Keratinocyte (primary cell): ENCODE results near the gene FMNL3. TPM values are rescaled to one million over a fixed set of nuclear protein-coding genes. Genes with fewer than 3 reads are reported as not detected.

Experiments used
- DNase-seq: peaks from one replicate; pipeline ENCODE4 v3.0.0-alpha.2; 2011; ENCODE audit warnings: low read depth, missing footprints, low spot score
- FAIRE-seq: peaks from 2 replicates; lab custom pipeline; 2011; peaks lifted over from hg19 to GRCh38; lab: Jason Lieb, UNC
- H2AFZ ChIP-seq: 2 replicates; pipeline ENCODE4 v1.6.0; 2012; ENCODE audit warnings: low read length, control low read depth, inconsistent platforms; ENCODE audit not compliant: control insufficient read depth
- H3K27ac ChIP-seq: 2 replicates; pipeline ENCODE4 v1.5.1; 2011; ENCODE audit warnings: low read length; ENCODE audit not compliant: control insufficient read depth, insufficient read depth
- H3K27me3 ChIP-seq: 3 replicates; pipeline ENCODE4 v1.6.0; 2011; ENCODE audit warnings: low read length; ENCODE audit not compliant: control insufficient read depth, insufficient read depth; ENCODE audit errors: extremely low read depth
- H3K36me3 ChIP-seq, 2 experiments: 2 replicates in 1 of 2; 3 replicates in 1 of 2; pipeline ENCODE4 v1.5.1; 2011; ENCODE audit warnings: low read length in 2 of 2, mild to moderate bottlenecking in 1 of 2; ENCODE audit not compliant: control insufficient read depth in 2 of 2, insufficient read depth in 2 of 2; ENCODE audit errors: extremely low read depth in 1 of 2
- H3K4me1 ChIP-seq: 3 replicates; pipeline ENCODE4 v1.5.1; 2011; ENCODE audit warnings: low read length; ENCODE audit not compliant: control insufficient read depth, insufficient read depth; ENCODE audit errors: extremely low read depth
- H3K4me2 ChIP-seq: 3 replicates; pipeline ENCODE4 v1.6.0; 2011; ENCODE audit warnings: low read depth, low read length; ENCODE audit not compliant: control insufficient read depth, insufficient read depth; ENCODE audit errors: extremely low read depth
- H3K4me3 ChIP-seq, 3 experiments: fragments of 200-600 bp in 1 of 3; sonication (generic) in 1 of 3; 2 replicates in 2 of 3; 3 replicates in 1 of 3; pipeline ENCODE4 v1.5.1; 2011 to 2016; ENCODE audit warnings: low read length in 3 of 3, mild to moderate bottlenecking in 3 of 3, control low read depth in 2 of 3, inconsistent platforms in 1 of 3, low read depth in 1 of 3, mixed read lengths in 1 of 3, mixed run types in 1 of 3, moderate library complexity in 1 of 3; ENCODE audit not compliant: control insufficient read depth in 2 of 3, insufficient read depth in 2 of 3; ENCODE audit errors: extremely low read depth in 1 of 3
- H3K79me2 ChIP-seq: 2 replicates; pipeline ENCODE4 v1.6.0; 2012; ENCODE audit warnings: low read length; ENCODE audit not compliant: control insufficient read depth, insufficient read depth
- H3K9ac ChIP-seq: 3 replicates; pipeline ENCODE4 v1.6.0; 2011; ENCODE audit warnings: low read length; ENCODE audit not compliant: control insufficient read depth, insufficient read depth; ENCODE audit errors: extremely low read depth
- H3K9me1 ChIP-seq: 3 replicates; pipeline ENCODE4 v1.6.0; 2011; ENCODE audit warnings: low read length; ENCODE audit not compliant: control insufficient read depth, insufficient read depth; ENCODE audit errors: extremely low read depth
- H3K9me3 ChIP-seq: 2 replicates; pipeline ENCODE4 v1.5.1; 2012; ENCODE audit warnings: low read depth, low read length; ENCODE audit not compliant: control insufficient read depth
- H4K20me1 ChIP-seq: 3 replicates; pipeline ENCODE4 v1.6.0; 2011; ENCODE audit warnings: low read length; ENCODE audit not compliant: control insufficient read depth, insufficient read depth; ENCODE audit errors: extremely low read depth
- EZH2 ChIP-seq: IDR thresholded peaks from one replicate; pipeline ENCODE4 v1.6.1; 2012; ENCODE audit warnings: inconsistent platforms, mild to moderate bottlenecking, low read length, moderate library complexity
- dilution Hi-C: fragments of 300-500 bp; cut with MboI; formaldehyde crosslinking; loops from one replicate; pipeline ENCODE4 v1.7.0; 2020; ENCODE audit warnings: low sequenced_read_pairs; ENCODE audit not compliant: extremely low pct_ligation_motif_present
- polyA plus RNA-seq, 5 experiments: library from polyadenylated mRNA; depleted of rRNA in 3 of 5; stranded (reverse) in 3 of 5; stranded (forward) in 1 of 5; unstranded in 1 of 5; fragments of >200 nt; gene quantifications; 1 replicate in 1 of 5; 2 replicates in 3 of 5; 3 replicates in 1 of 5; pipeline versions ENCODE4 v1.2.1 to v1.2.3, GENCODE V29; 2011 to 2012; ENCODE audit warnings: missing spikeins in 2 of 5, low read depth in 1 of 5, low replicate concordance in 1 of 5
- TF ChIP-seq, protein P1 (sequence below), 3 experiments: IDR thresholded peaks in 1 of 3; conservative IDR thresholded peaks in 1 of 3; optimal IDR thresholded peaks in 1 of 3; 2 replicates in 2 of 3; 3 replicates in 1 of 3; pipeline versions ENCODE3 to v1.5.1; 2011; ENCODE audit warnings: low read length in 3 of 3, mild to moderate bottlenecking in 3 of 3, moderate library complexity in 2 of 3, control low read depth in 1 of 3, inconsistent platforms in 1 of 3; ENCODE audit not compliant: insufficient read depth in 2 of 3; ENCODE audit errors: extremely low read depth in 1 of 3

Gene FMNL3
- polyA plus RNA-seq, 1 donor (not counting 4 experiments of a cell fraction or from before 2014, with no cell fraction given), result 1.1 TPM

DNA sequence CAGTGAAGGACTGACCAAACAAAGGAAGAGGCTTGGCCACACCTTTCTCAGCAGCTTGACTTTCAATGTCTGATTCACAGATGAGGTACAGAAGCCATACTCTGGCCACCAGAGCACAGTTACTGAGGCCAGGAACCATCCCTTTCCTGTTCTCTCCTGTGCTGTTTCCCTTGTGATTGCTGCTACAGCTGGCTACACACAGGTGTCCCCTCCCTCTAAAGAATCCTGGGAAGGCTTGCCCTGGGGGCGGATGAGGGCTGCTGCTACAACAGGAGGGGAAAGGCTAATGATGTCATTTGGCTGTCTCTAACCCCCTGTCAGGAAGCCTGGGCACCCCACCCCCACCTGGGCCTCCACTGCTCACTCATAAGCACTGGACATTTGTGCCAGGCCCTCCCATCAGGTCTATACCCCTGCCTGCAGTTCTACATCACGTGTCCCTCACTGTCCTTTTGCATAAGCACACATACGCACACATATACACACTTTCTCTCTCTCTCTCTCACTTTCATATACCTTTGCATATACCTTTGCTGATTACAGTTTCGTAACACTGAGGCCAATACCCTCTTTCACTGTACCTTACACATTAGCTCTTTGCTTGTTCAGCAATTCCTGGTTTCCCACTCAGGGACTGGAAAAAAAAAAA lies 42.5 kb downstream of the FMNL3 start:
- FAIRE-seq, result no peak

DNA sequence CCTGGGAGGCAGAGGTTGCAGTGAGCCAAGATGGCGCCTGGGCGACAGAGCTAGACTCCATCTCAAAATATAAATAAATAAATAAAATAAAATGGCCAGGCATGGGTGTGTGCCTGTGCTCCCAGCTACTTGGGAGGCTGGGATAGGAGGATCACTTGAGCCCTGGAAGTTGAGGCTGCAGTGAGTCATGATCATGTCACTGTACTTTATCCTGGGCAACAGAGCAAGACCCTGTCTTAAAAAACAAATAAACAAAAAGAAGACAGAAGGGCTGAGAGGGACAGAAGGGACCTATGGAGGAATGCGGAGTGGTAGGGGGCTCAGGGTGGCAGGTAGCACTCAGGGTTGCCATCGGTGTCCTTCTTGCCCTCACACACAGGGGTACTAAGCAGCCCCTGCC lies 43.0 kb downstream of the FMNL3 start:
- TF ChIP-seq EZH2, result no peak
- TF ChIP-seq, protein P1, sequence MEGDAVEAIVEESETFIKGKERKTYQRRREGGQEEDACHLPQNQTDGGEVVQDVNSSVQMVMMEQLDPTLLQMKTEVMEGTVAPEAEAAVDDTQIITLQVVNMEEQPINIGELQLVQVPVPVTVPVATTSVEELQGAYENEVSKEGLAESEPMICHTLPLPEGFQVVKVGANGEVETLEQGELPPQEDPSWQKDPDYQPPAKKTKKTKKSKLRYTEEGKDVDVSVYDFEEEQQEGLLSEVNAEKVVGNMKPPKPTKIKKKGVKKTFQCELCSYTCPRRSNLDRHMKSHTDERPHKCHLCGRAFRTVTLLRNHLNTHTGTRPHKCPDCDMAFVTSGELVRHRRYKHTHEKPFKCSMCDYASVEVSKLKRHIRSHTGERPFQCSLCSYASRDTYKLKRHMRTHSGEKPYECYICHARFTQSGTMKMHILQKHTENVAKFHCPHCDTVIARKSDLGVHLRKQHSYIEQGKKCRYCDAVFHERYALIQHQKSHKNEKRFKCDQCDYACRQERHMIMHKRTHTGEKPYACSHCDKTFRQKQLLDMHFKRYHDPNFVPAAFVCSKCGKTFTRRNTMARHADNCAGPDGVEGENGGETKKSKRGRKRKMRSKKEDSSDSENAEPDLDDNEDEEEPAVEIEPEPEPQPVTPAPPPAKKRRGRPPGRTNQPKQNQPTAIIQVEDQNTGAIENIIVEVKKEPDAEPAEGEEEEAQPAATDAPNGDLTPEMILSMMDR (optimal IDR thresholded peaks at IDR 0.05 in 1 of 3, IDR thresholded peaks at IDR 0.05 in 1 of 3, conservative IDR thresholded peaks at IDR 0.05 in 1 of 3; ENCODE audit: extremely low read depth in 1 of 3, insufficient read depth in 2 of 3, low read length in 3 of 3), result no peak
- Histone ChIP-seq H2AFZ (no peak overlapping the region), H3K4me3 (no peak overlapping the region), H3K9me1 (no peaks in the 10 kb centered on the region), H3K9ac (no peak overlapping the region), H3K4me1 (peaks cover 10% of the 10 kb centered on the region), H3K4me2 (no peak overlapping the region), H3K36me3 (no peaks in the 10 kb centered on the region), H4K20me1 (no peaks in the 10 kb centered on the region), H3K27ac (no peak overlapping the region), H3K9me3 (no peaks in the 10 kb centered on the region), H3K79me2 (no peaks in the 10 kb centered on the region), H3K27me3 (no peaks in the 10 kb centered on the region)
- dilution Hi-C loops, result no loop called here
- DNase-seq (no peak), FAIRE-seq (no peak)

More for the DNA sequence above, 42.5 kb downstream of the FMNL3 start:
- Histone ChIP-seq H3K27ac (no peak overlapping the region), H3K9ac (no peak overlapping the region), H3K27me3 (no peaks in the 10 kb centered on the region), H4K20me1 (no peaks in the 10 kb centered on the region), H3K36me3 (no peaks in the 10 kb centered on the region), H3K9me1 (no peaks in the 10 kb centered on the region), H3K4me2 (no peak overlapping the region), H3K9me3 (no peaks in the 10 kb centered on the region), H3K4me1 (peaks cover 10% of the 10 kb centered on the region), H3K4me3 (no peak overlapping the region), H2AFZ (no peak overlapping the region), H3K79me2 (no peaks in the 10 kb centered on the region)
- dilution Hi-C loops, result no loop called here
- no peak for DNase-seq
- TF ChIP-seq EZH2, result no peak
- TF ChIP-seq, protein P1 (optimal IDR thresholded peaks at IDR 0.05 in 1 of 3, IDR thresholded peaks at IDR 0.05 in 1 of 3, conservative IDR thresholded peaks at IDR 0.05 in 1 of 3; ENCODE audit: extremely low read depth in 1 of 3, insufficient read depth in 2 of 3, low read length in 3 of 3), result no peak
